Erythroblast (primary cell): ENCODE results near the gene ZNF628.

Experiments used
- GATA1 ChIP-seq: IDR thresholded peaks from 2 replicates; pipeline ENCODE4 v1.6.1; 2011; ENCODE audit warnings: low read depth, mild to moderate bottlenecking, control low read depth, low read length, moderate library complexity
- POLR2A ChIP-seq: IDR thresholded peaks from 2 replicates; pipeline ENCODE4 v1.6.1; 2011; ENCODE audit warnings: mild to moderate bottlenecking, low read length

- no peak for TF ChIP-seq POLR2A
- no peak for TF ChIP-seq GATA1
These were observed 25.1 kb upstream of the ZNF628 start for GRCh38 chr19:55451163-55451964.
